Endothelial cell of umbilical vein (primary cell): Measurements from ENCODE around the gene RNF126.

Experiments
- EZH2 ChIP-seq: IDR thresholded peaks from 2 replicates; pipeline ENCODE4 v1.6.1; 2012; ENCODE audit warnings: borderline replicate concordance, low read depth, mild to moderate bottlenecking, moderate library complexity, low read length, inconsistent platforms; ENCODE audit not compliant: severe bottlenecking
- FOS ChIP-seq: IDR thresholded peaks from 2 replicates; pipeline ENCODE4 v1.6.1; 2011; ENCODE audit warnings: mild to moderate bottlenecking, low read length, moderate library complexity, borderline replicate concordance; ENCODE audit not compliant: insufficient read depth
- JUN ChIP-seq: IDR thresholded peaks from 2 replicates; pipeline ENCODE4 v1.6.1; 2011; ENCODE audit warnings: borderline replicate concordance, low read depth; ENCODE audit not compliant: insufficient read length, insufficient read depth
- MAX ChIP-seq: IDR thresholded peaks from 2 replicates; pipeline ENCODE4 v1.6.1; 2011; ENCODE audit not compliant: insufficient read depth, insufficient read length
- MYC ChIP-seq: IDR thresholded peaks from one replicate; pipeline ENCODE4 v1.6.1; 2011; ENCODE audit warnings: mild to moderate bottlenecking, low read depth, low read length
- POLR2A ChIP-seq: IDR thresholded peaks from 2 replicates; pipeline ENCODE4 v1.6.1; 2012; ENCODE audit warnings: low read depth, mild to moderate bottlenecking, control low read depth, low read length
- POLR2AphosphoS5 ChIP-seq: IDR thresholded peaks from 2 replicates; pipeline ENCODE4 v1.6.1; 2012; ENCODE audit warnings: low read depth, mild to moderate bottlenecking, control low read depth, low read length, moderate library complexity; ENCODE audit not compliant: insufficient read depth
- TF ChIP-seq, protein P1 (sequence below), 2 donors: IDR thresholded peaks; 1 replicate in 1 of 2; 2 replicates in 1 of 2; pipeline ENCODE4 v1.5.1; 2011; ENCODE audit warnings: low read length in 2 of 2, mild to moderate bottlenecking in 2 of 2, moderate library complexity in 2 of 2, control low read depth in 1 of 2, inconsistent platforms in 1 of 2, low read depth in 1 of 2; ENCODE audit not compliant: insufficient read depth in 1 of 2; ENCODE audit errors: extremely low read depth in 1 of 2

- no peak for TF ChIP-seq EZH2
- TF ChIP-seq, protein P1, sequence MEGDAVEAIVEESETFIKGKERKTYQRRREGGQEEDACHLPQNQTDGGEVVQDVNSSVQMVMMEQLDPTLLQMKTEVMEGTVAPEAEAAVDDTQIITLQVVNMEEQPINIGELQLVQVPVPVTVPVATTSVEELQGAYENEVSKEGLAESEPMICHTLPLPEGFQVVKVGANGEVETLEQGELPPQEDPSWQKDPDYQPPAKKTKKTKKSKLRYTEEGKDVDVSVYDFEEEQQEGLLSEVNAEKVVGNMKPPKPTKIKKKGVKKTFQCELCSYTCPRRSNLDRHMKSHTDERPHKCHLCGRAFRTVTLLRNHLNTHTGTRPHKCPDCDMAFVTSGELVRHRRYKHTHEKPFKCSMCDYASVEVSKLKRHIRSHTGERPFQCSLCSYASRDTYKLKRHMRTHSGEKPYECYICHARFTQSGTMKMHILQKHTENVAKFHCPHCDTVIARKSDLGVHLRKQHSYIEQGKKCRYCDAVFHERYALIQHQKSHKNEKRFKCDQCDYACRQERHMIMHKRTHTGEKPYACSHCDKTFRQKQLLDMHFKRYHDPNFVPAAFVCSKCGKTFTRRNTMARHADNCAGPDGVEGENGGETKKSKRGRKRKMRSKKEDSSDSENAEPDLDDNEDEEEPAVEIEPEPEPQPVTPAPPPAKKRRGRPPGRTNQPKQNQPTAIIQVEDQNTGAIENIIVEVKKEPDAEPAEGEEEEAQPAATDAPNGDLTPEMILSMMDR (IDR thresholded peaks at IDR 0.05; ENCODE audit: extremely low read depth in 1 of 2, insufficient read depth in 1 of 2, low read depth in 1 of 2, low read length in 2 of 2), result no peak
- no peak for TF ChIP-seq POLR2A
- TF ChIP-seq JUN, result no peak
- no peak for TF ChIP-seq MAX
- no peak for TF ChIP-seq MYC
- TF ChIP-seq POLR2AphosphoS5, result no peak
- no peak for TF ChIP-seq FOS
Measured at GRCh38 chr19:601790-602189, 61.2 kb downstream of the RNF126 start.
